Esophagus muscularis mucosa (tissue), 4 donors: ENCODE data around the gene PNRC2. TPM values are rescaled to one million over a fixed set of nuclear protein-coding genes. Genes with fewer than 3 reads are reported as not detected.
"Not testable (repeated sequence)": the region's sequence is repeated elsewhere in the genome, so short reads cannot be mapped to it uniquely, and the experiment has no call there.

Experiments
- DNase-seq: peaks from one replicate; pipeline ENCODE4 v3.0.0-alpha.2; 2017; ENCODE audit errors: extremely low spot score
- H3K27ac ChIP-seq, 4 donors: fragments of 200-600 bp; sonication (generic); replicated peaks in 1 of 4; 1 replicate in 3 of 4; 2 replicates in 1 of 4; pipeline ENCODE4 v1.5.1; 2016 to 2019; ENCODE audit warnings: mild to moderate bottlenecking in 1 of 4
- H3K27me3 ChIP-seq, 4 donors: fragments of 200-600 bp; sonication (generic); one replicate each; pipeline versions ENCODE4 v1.5.1 to v1.6.0; 2016 to 2019
- H3K36me3 ChIP-seq, 4 donors: fragments of 200-600 bp; sonication (generic); one replicate each; pipeline ENCODE4 v1.5.1; 2016 to 2019
- H3K4me1 ChIP-seq, 4 donors: fragments of 200-600 bp; sonication (generic); one replicate each; pipeline ENCODE4 v1.5.1; 2016 to 2019
- H3K4me3 ChIP-seq, 4 donors: fragments of 200-600 bp; sonication (generic); 1 replicate in 2 of 4; 2 replicates in 2 of 4; pipeline ENCODE4 v1.5.1; 2016 to 2019; ENCODE audit warnings: mild to moderate bottlenecking in 4 of 4, moderate library complexity in 1 of 4
- H3K9me3 ChIP-seq, 4 donors: fragments of 200-600 bp; sonication (generic); 1 replicate in 3 of 4; 2 replicates in 1 of 4; pipeline ENCODE4 v1.5.1; 2016 to 2019
- CTCF ChIP-seq, 3 experiments: fragments of 200-600 bp in 2 of 3; fragments of 450-650 bp in 1 of 3; sonication (generic) in 2 of 3; IDR thresholded peaks; one replicate each; pipeline ENCODE4 v1.5.1; 2017 to 2019; ENCODE audit warnings: antibody characterized with exemption in 3 of 3, mild to moderate bottlenecking in 2 of 3, moderate library complexity in 1 of 3
- EP300 ChIP-seq: sonication (generic); formaldehyde crosslinking; IDR thresholded peaks from one replicate; pipeline ENCODE4 v1.6.1; 2017; ENCODE audit warnings: antibody characterized with exemption
- POLR2A ChIP-seq: fragments of 450-650 bp; IDR thresholded peaks from one replicate; pipeline ENCODE4 v1.6.1; 2017; ENCODE audit warnings: antibody characterized with exemption, moderate library complexity, mild to moderate bottlenecking, low read depth
- POLR2AphosphoS5 ChIP-seq, 2 donors: sonication (generic); formaldehyde crosslinking; IDR thresholded peaks; one replicate each; pipeline ENCODE4 v1.6.1; 2017; ENCODE audit warnings: antibody characterized with exemption in 2 of 2
- WGBS: methylation state at CpG from one replicate; pipeline ENCODE4 v1.1.5; 2018; 5-methylcytosine and 5-hydroxymethylcytosine counted together
- intact Hi-C: fragments of 100-400 bp; cut with DNase I; formaldehyde crosslinking; loops from one replicate; pipeline ENCODE4 v1.15.1; 2023
- total RNA-seq, 4 donors: library from RNA; depleted of rRNA; stranded (reverse); fragments of >200 nt; gene quantifications; one replicate each; pipeline versions ENCODE4 v1.1.0 to v1.2.1, GENCODE V29; 2016

PNRC2 gene
- total RNA-seq, 4 donors from 2014 or later, result 93.3 to 156 (median 138) TPM

- DNase-seq, result no peak
- intact Hi-C loops, result loop anchor here (5.0 kb wide), 1 partner anchor 37 kb away; no protein-coding TSS in a partner anchor
- 34% methylated on average over 6 of the region's 6 CpGs for WGBS
These were observed 21.1 kb downstream of the PNRC2 start for GRCh38 chr1:23980728-23981070.

GRCh38 chr1:23984417-23985186, 25.0 kb downstream of the PNRC2 start:
- Histone ChIP-seq H3K9me3 (no peaks in the 10 kb centered on the region), H3K4me3 (no peak overlapping the region), H3K27ac (peak overlapping the region; percentile 33 to 64 (median 52)), H3K4me1 (peaks cover 17 to 31% (median 19%) of the 10 kb centered on the region in 4 donors), H3K27me3 (no peaks in the 10 kb centered on the region), H3K36me3 (no peaks in the 10 kb centered on the region)
- no peak for DNase-seq
- intact Hi-C loops, result loop anchor here (5.0 kb wide), 1 partner anchor 33 kb away; no protein-coding TSS in a partner anchor
- WGBS, result 65% methylated on average over 5 of the region's 5 CpGs
- TF ChIP-seq EP300, result no peak
- TF ChIP-seq CTCF (IDR thresholded peaks at IDR 0.05), result no peak
- TF ChIP-seq POLR2AphosphoS5 (IDR thresholded peaks at IDR 0.05), result peak; percentile 27 to 44
- TF ChIP-seq POLR2A, result no peak

More at GRCh38 chr1:23980728-23981070, 21.1 kb downstream of the PNRC2 start:
- H3K27me3 ChIP-seq, result no peaks in the 10 kb centered on the region
- H3K9me3 ChIP-seq, result no peaks in the 10 kb centered on the region
- no peak for TF ChIP-seq POLR2AphosphoS5 (IDR thresholded peaks at IDR 0.05)
- no peak for TF ChIP-seq EP300
- no peak for TF ChIP-seq CTCF (IDR thresholded peaks at IDR 0.05)
- H3K4me1 ChIP-seq, result peaks cover 46 to 64% (median 52%) of the 10 kb centered on the region in 4 donors
- H3K36me3 ChIP-seq, result no peaks in the 10 kb centered on the region
- H3K4me3 ChIP-seq, result peak overlapping the region; percentile 69 to 94 (median 88)
- H3K27ac ChIP-seq, result peak overlapping the region; percentile 92 to 98 (median 97)

DNA sequence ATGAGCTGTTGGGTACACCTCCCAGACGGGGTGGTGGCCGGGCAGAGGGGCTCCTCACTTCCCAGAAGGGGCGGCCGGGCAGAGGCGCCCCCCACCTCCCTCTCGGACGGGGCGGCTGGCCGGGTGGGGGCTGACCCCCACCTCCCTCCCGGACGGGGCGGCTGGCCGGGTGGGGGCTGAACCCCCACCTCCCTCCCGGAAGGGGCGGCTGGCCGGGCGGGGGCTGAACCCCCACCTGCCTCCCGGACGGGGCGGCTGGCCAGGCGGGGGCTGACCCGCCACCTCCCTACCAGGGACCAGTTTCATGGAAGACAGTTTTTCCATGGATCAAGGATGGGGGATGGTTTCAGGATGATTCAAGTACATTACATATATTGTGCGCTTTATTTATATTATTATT, 27.4 kb downstream of the PNRC2 start:
- H3K9me3 ChIP-seq, H3K36me3 ChIP-seq, DNase-seq, H3K27me3 ChIP-seq, intact Hi-C loops, H3K4me3 ChIP-seq, H3K27ac ChIP-seq: not testable (repeated sequence)
- H3K4me1 ChIP-seq, result peaks cover 11 to 19% (median 13%) of the 10 kb centered on the region in 4 donors
- WGBS, result 90% methylated on average over 21 of the region's 23 CpGs

DNA sequence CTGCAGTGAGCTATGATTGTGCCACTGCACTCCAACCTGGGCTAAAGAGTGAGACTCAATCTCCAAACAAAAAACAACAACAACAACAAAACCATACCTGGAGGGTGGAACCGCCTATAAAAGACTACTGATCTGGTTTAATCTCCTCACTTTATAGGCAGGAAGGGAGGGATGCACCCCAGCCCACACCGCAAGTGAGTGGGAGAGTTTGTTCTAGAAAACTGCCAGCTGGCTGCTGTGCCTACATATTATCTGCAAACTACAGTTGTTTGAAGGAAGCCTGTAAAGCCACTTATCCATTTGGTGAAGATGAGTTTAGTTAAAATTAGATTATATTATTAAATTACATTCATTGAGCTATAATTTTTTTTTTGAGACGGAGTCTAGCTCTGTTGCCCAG, 29.6 kb downstream of the PNRC2 start:
- DNase-seq, result no peak
- WGBS, result 80% methylated on average over 3 of the region's 3 CpGs
- Histone ChIP-seq H3K27ac (no peak overlapping the region), H3K27me3 (no peaks in the 10 kb centered on the region), H3K4me1 (peaks cover 7 to 15% (median 9%) of the 10 kb centered on the region in 4 donors), H3K9me3 (no peaks in the 10 kb centered on the region), H3K4me3 (no peak overlapping the region), H3K36me3 (no peaks in the 10 kb centered on the region)
- no peak for TF ChIP-seq POLR2A
- intact Hi-C loops, result no loop called here

- intact Hi-C loops, result not testable (repeated sequence)
These were observed 32.4 kb downstream of the PNRC2 start for GRCh38 chr1:23992011-23992410.

GRCh38 chr1:23995431-23995837, 35.8 kb downstream of the PNRC2 start:
- H3K27me3 ChIP-seq, result no peaks in the 10 kb centered on the region
- no peak overlapping the region for H3K4me3 ChIP-seq
- intact Hi-C loops, result no loop called here
- no peaks in the 10 kb centered on the region for H3K36me3 ChIP-seq
- no peak overlapping the region for H3K27ac ChIP-seq
- WGBS, result 82% methylated on average over 13 of the region's 13 CpGs
- no peaks in the 10 kb centered on the region for H3K9me3 ChIP-seq
- H3K4me1 ChIP-seq, result peaks cover 0 to 9% (median 3%) of the 10 kb centered on the region in 4 donors
- TF ChIP-seq POLR2A, result no peak
- no peak for TF ChIP-seq EP300
- TF ChIP-seq POLR2AphosphoS5 (IDR thresholded peaks at IDR 0.05), result no peak
- no peak for TF ChIP-seq CTCF (IDR thresholded peaks at IDR 0.05)
- DNase-seq, result no peak

More at GRCh38 chr1:23992011-23992410, 32.4 kb downstream of the PNRC2 start:
- H3K27ac ChIP-seq, DNase-seq, H3K4me3 ChIP-seq, H3K9me3 ChIP-seq, H3K4me1 ChIP-seq, H3K36me3 ChIP-seq, H3K27me3 ChIP-seq: not testable (repeated sequence)
- 91% methylated on average over 13 of the region's 13 CpGs for WGBS
